Hematopoietic multipotent progenitor cell treated with erythropoietin and hydrocortisone succinate and interleukin-3 and kit ligand, for 4 days (in vitro differentiated cells): ENCODE data around the gene ADAM23.

Experiments
- DNase-seq: peaks from one replicate; pipeline ENCODE4 v3.0.0-alpha.2; 2015

The ADAM23 gene

DNA sequence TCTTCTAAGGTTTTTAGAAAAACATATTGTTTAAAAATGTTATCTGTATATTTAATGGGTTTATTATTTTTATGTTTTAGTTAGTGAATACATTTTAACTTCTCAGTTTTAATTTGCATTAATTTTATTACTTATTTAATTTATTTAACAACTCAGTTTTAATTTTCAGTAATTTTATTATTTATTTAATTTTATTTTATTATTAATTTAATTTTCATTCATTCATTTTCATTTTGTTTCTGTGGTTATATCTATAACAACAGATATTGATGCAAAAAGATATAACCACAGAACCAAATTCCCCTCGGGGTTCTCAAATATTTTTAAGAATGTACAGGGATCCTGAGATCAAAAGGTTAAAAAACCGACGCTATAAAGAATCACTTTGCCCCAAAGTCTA, 221.9 kb downstream of the ADAM23 start:
- DNase-seq = no peak
